GM20000 (cell line): ENCODE results near the gene CCDC70.
"Not testable (repeated sequence)": the region's sequence is repeated elsewhere in the genome, so short reads cannot be mapped to it uniquely, and the experiment has no call there.

Source experiments
- DNase-seq: peaks from one replicate; pipeline ENCODE4 v3.0.0; 2012; ENCODE audit warnings: low spot score
- TF ChIP-seq, protein P1 (sequence below): IDR thresholded peaks from 2 replicates; pipeline ENCODE4 v1.5.1; 2012; ENCODE audit warnings: mild to moderate bottlenecking, control low read depth; ENCODE audit errors: extremely low read depth, missing control alignments

CCDC70 gene

DNA sequence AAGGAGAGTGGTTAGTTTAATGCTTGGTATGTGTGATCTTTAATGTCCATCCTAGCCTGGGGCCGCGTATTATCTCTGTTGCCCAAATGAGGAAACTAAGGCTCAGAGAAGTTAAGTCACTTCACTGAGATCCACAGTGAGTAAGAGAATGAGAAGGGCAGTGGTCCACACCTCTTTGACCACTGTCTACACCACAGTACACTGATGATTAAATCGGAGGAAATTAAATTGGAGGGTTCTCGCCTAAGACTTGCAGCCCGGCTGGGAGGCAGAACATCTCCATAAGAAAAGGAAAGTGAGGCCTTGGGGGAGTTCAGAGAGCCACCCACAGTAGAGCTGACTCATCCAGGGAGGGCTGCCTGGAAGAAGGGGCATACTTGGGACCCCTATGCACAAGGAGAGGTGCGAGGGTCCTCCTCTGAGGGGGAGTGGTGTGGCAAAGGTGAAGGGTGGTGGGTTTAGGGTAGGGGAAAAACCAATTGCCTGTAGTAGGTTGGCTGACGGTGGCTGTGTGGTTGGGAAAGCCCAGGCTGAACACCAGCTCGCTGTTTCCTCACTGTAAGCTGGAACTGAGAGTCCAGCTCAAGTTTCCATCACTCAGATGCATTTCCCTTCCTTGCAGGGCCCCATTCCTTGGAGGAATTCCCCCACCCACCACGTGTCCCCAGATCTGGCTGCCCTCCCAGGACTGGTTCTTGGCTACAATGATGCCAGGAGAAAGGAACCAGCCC lies 42.8 kb upstream of the CCDC70 start:
- TF ChIP-seq, protein P1, sequence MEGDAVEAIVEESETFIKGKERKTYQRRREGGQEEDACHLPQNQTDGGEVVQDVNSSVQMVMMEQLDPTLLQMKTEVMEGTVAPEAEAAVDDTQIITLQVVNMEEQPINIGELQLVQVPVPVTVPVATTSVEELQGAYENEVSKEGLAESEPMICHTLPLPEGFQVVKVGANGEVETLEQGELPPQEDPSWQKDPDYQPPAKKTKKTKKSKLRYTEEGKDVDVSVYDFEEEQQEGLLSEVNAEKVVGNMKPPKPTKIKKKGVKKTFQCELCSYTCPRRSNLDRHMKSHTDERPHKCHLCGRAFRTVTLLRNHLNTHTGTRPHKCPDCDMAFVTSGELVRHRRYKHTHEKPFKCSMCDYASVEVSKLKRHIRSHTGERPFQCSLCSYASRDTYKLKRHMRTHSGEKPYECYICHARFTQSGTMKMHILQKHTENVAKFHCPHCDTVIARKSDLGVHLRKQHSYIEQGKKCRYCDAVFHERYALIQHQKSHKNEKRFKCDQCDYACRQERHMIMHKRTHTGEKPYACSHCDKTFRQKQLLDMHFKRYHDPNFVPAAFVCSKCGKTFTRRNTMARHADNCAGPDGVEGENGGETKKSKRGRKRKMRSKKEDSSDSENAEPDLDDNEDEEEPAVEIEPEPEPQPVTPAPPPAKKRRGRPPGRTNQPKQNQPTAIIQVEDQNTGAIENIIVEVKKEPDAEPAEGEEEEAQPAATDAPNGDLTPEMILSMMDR, result no peak
- DNase-seq, result no peak

DNA sequence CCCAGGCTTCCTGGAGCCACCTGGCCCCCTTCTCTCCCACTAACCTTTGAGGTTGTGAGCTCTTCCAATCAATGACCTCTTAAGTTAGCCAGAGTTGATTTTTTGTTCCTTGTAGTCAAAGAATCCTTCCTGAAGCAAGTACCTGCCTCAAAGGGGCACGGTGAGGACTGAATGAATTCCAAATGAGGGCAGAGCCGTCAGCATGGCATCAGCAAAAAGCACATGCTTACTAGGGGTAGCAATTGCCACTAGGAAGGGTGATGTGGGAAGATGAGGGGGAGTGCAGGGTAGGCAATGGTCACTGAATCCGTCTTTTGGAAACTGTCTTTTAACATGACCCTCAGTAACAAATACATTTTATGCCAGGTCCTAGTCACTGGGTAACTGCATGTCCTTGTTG lies 42.2 kb upstream of the CCDC70 start:
- DNase-seq, result no peak
- TF ChIP-seq, protein P1, result no peak

DNA sequence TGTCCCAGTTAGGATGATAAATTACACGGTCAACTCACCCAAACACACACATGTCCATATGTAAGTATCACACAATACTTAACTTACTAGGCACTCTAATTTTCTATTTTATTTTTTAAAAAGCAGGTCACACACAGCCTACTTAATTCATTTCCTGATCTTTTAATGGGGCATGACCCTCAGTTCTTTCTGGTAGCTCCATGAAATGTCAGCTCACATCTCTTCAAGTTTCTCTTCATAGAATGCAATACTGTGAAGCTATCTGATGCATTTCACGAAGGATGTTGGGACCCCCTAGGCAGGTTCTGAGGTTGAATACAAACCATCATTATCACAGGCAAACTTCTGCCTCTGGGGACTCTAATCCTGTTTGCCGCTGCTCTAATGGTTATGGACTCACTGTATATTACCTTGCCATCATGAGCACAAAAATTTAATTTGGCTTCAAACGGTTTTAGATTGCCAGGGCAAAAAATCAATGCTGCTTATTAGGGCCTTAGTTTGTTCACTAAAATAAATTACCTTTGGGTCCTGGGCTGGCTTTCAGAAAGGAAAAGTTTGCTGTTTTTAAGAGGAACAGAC lies 41.7 kb upstream of the CCDC70 start:
- DNase-seq, result no peak

DNA sequence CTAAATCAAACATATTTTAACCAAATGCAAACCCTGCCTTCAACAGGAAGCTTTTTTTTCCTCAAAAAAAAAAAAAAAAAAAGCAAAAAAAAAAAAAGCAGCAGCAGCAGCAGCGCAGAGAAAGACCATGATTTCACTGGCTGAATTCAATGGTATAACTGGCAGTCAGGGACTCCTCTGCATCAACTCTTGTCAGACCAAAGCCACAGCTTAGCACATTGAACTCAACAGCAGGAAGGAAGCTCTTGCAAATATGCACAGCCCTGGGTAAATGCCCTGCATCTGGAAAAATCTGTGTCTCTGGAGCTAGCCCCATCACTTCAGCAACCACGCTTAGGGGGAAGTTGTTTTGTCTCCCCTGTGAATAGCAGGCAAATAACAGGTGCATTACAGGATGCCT lies 40.2 kb upstream of the CCDC70 start:
- no peak for DNase-seq

More for the DNA sequence above, 41.7 kb upstream of the CCDC70 start:
- TF ChIP-seq, protein P1, result no peak

DNA sequence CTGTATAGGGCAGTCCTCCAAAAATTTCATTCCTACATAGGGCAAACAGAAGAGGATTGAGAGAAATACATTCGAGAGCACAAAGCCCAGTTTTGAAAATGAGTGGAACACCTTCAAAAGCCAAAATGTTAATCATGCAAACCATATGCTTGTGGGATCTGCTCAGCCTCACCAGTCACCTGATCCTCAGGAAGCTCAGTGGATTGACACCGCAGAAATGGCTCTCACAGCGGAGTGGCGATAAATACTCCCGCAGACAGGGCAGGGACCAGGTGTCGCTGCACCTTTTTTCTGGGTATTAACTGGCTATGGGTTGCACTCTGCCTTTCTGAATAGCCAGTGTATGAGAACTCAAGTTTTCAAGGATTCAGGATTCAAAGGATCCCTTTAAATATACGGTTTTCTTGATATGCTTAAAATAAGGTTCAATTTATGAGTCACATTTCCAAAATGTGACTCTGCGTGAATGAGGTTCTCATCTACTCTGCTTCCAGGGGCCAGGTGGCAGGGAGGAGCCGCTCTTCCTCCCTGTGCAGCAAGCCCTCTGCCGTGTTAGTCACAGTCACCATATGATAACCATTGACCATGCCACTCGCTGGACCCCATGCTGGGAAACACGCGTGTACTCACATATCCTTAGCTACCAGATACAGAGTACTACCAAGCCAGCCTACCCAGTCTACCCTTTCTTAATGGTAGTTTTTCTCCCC lies 39.5 kb upstream of the CCDC70 start:
- TF ChIP-seq, protein P1, result no peak
- DNase-seq, result no peak

More for the DNA sequence above, 40.2 kb upstream of the CCDC70 start:
- TF ChIP-seq, protein P1, result no peak

DNA sequence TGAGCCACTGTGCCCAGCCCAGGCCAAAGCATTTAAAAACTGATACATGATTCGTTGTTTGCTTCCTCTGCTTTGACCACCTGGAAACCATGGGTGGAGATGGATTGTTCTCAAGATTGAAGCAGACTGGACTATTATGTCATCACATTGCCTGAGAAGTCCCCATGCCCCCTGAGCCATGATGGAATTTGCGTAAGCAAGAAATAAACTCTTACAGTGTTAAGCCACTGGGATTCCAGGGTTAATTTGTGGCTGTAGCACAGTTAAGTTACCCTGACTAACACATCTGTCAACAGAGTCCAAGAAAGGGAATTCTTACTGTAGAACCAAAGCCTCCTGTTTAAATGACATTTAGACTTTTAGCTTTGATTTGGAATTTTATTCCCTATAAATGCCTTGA lies 38.4 kb upstream of the CCDC70 start:
- no peak for DNase-seq
- TF ChIP-seq, protein P1, result no peak

DNA sequence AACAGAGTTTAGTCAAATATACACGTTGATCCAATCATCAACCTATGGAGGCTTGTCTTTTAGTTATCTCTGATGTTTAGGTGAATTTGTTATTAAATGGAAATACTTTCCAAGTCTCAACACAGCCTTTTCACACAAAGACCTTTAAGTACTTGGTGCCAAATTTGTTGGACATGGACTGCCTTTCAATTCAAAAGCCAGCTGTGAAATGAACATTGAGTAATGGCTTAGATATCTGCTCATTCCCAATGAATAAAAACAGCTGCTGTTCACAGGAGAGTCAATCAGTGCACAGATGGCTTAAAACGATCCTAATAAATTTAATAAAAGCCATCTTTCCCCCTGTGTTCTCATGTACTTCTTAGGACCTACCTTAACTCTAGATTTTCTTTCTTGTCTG lies 37.9 kb upstream of the CCDC70 start:
- TF ChIP-seq, protein P1, result no peak
- no peak for DNase-seq

DNA sequence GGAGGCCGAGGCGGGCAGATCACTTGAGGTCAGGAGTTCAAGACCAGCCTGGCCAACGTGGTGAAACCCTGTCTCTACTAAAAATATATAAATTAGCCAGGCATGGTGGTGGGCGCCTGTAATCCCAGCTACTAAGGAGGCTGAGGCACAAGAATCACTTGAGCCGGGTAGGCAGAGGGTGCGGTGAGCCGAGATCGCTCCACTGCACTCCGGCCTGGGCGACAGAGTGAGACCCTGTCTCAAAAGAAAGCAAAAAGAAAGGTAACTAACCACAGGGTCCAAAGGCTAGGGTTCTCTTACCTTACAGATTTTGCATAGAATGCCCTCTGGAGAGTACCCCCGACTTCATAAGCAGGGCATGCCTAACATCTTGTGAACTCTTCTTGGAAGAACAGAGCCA lies 37.1 kb upstream of the CCDC70 start:
- DNase-seq, result not testable (repeated sequence)
